H1 (cell line): Measurements from ENCODE around the gene MESD.

Experiments
- CTCF ChIP-seq, 3 experiments: IDR thresholded peaks; 1 replicate in 2 of 3; 2 replicates in 1 of 3; pipeline versions ENCODE4 v1.5.1 to v1.6.1; 2011; ENCODE audit warnings: low read length in 3 of 3, mild to moderate bottlenecking in 3 of 3, inconsistent platforms in 2 of 3, low read depth in 1 of 3, moderate library complexity in 1 of 3; ENCODE audit not compliant: insufficient read depth in 1 of 3; ENCODE audit errors: control extremely low read depth in 1 of 3
- RXRA ChIP-seq: IDR thresholded peaks from 2 replicates; pipeline ENCODE4 v1.6.1; 2011; ENCODE audit warnings: low read depth, mild to moderate bottlenecking, low read length, moderate library complexity; ENCODE audit not compliant: insufficient read depth
- SIN3A ChIP-seq, 2 experiments: IDR thresholded peaks in 1 of 2; conservative IDR thresholded peaks in 1 of 2; 2 replicates each; pipeline ENCODE4 v1.6.1; 2011 to 2012; ENCODE audit warnings: low read length in 2 of 2, improper control_type of control experiment in 1 of 2, low read depth in 1 of 2, mild to moderate bottlenecking in 1 of 2
- TAF1 ChIP-seq: IDR thresholded peaks from 2 replicates; pipeline ENCODE4 v1.6.1; 2011; ENCODE audit warnings: mild to moderate bottlenecking, low read depth, low read length
- TAF7 ChIP-seq: optimal IDR thresholded peaks from 2 replicates; pipeline ENCODE3; 2011; ENCODE audit warnings: low read depth, mild to moderate bottlenecking, inconsistent platforms, low read length, moderate library complexity, borderline replicate concordance
- TCF12 ChIP-seq: IDR thresholded peaks from 2 replicates; pipeline ENCODE4 v1.6.1; 2011; ENCODE audit warnings: low read depth, mild to moderate bottlenecking, low read length
- YY1 ChIP-seq: IDR thresholded peaks from 2 replicates; pipeline ENCODE4 v1.6.1; 2011; ENCODE audit warnings: low read depth, mild to moderate bottlenecking, low read length

- no peak for TF ChIP-seq TCF12
- TF ChIP-seq SIN3A (conservative IDR thresholded peaks at IDR 0.05 in 1 of 2, IDR thresholded peaks at IDR 0.05 in 1 of 2; ENCODE audit: low read depth in 1 of 2, low read length in 2 of 2) = no peak
- TF ChIP-seq YY1 = no peak
- TF ChIP-seq TAF7 = no peak
- TF ChIP-seq TAF1 = no peak
- no peak for TF ChIP-seq RXRA
- TF ChIP-seq CTCF (IDR thresholded peaks at IDR 0.05; ENCODE audit: control extremely low read depth in 1 of 3, insufficient read depth in 1 of 3, low read depth in 1 of 3, low read length in 3 of 3) = no peak
Measured at GRCh38 chr15:80913541-80913940, 76.1 kb downstream of the MESD start.
